Activated B cell treated with CpG ODN at 0.5 μM for 24 hours (primary cell): Measurements from ENCODE around the gene GSN. TPM values are rescaled to one million over a fixed set of nuclear protein-coding genes. Genes with fewer than 3 reads are reported as not detected.

Experiments
- ATAC-seq: fragments of 200-7000 bp; cut with Tn5 transposase; one replicate; pipeline ENCODE4 v1.10.0; 2021; ENCODE audit warnings: low read depth, mild to moderate bottlenecking, moderate library complexity
- CTCF ChIA-PET: fragments of 350-600 bp; sonication (Branson Sonifier 250); formaldehyde crosslinking; loops from one replicate; lab custom pipeline; 2021; ENCODE audit warnings: antibody characterized with exemption; lab: Charles Lee
- POLR2A ChIA-PET: fragments of 350-600 bp; sonication (Branson Sonifier 250); formaldehyde crosslinking; loops from one replicate; lab custom pipeline; 2021; ENCODE audit warnings: antibody characterized with exemption; lab: Charles Lee
- DNase-seq: peaks from one replicate; pipeline ENCODE4 v3.0.0; 2022
- H3K27ac Mint-ChIP-seq: one replicate; pipeline ENCODE4 v1.8.0; 2020; ENCODE audit warnings: mixed read lengths
- H3K27me3 Mint-ChIP-seq: one replicate; pipeline ENCODE4 v1.8.0; 2021; ENCODE audit warnings: mixed read lengths
- H3K36me3 Mint-ChIP-seq: one replicate; pipeline ENCODE4 v1.8.0; 2021; ENCODE audit warnings: low read depth, mixed read lengths
- H3K4me1 Mint-ChIP-seq: one replicate; pipeline ENCODE4 v1.8.0; 2021; ENCODE audit warnings: mixed read lengths
- H3K4me3 Mint-ChIP-seq: one replicate; pipeline ENCODE4 v1.8.0; 2020; ENCODE audit warnings: mild to moderate bottlenecking, mixed read lengths
- H3K9me3 Mint-ChIP-seq: one replicate; pipeline ENCODE4 v1.8.0; 2020; ENCODE audit warnings: mixed read lengths
- CTCF ChIP-seq: fragments of 200-600 bp; IDR thresholded peaks from one replicate; pipeline ENCODE4 v1.8.0; 2022; ENCODE audit warnings: antibody characterized with exemption, mild to moderate bottlenecking
- intact Hi-C: fragments of 100-400 bp; cut with micrococcal nuclease; formaldehyde crosslinking; loops from one replicate; pipeline ENCODE4 v1.15.1; 2024
- total RNA-seq: library from RNA; stranded (reverse); gene quantifications from 2 replicates; pipeline ENCODE4 v1.2.3, GENCODE V29; 2022

Gene GSN
- total RNA-seq, 1 donor from 2014 or later: 26.5 TPM

DNA sequence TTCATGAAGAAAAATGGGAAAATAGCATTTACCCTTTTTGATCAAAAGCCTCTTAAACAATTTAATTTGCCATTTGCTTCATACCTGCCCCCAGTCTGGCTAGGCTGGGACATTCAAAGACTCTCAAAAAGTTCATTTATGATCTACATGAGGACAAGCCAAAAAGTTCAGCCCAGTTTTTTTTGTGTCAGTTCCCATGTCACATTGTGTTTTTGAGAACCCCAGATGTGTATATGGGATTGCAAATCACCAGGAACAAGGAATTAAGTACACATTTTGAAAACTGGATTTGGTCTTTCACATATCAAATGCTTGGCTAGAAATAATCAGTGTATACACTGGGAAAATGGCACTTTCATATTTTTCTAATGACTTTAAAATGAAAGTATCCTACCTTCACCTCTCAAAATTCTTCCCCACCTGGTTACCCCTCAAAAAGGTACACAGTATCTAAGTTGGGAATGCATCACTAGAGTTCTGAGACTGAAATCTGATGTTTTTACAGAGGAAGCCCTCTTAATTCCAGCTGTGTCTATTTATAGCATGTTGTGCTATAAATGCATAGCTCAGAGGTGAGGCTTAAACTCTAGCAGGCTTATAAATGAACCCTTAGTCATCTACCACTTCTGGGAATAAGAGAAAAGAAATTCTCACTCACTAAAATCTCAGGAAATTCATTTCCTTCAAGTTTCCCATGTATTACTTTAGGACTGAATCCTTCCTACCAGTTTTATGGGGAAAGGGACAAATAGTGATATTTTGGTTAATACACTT, 92.8 kb downstream of the GSN start:
- no peaks in the 10 kb centered on the region for H3K9me3 Mint-ChIP-seq
- CTCF ChIA-PET: no interaction called here
- no peaks in the 10 kb centered on the region for H3K36me3 Mint-ChIP-seq
- peaks cover 17% of the 10 kb centered on the region for H3K4me1 Mint-ChIP-seq
- no peak for TF ChIP-seq CTCF
- H3K27ac Mint-ChIP-seq: no peak overlapping the region
- intact Hi-C loops: no loop called here
- H3K4me3 Mint-ChIP-seq: no peak overlapping the region
- POLR2A ChIA-PET: interaction anchor here (0.7 kb wide), 1 partner anchor 180 kb away, joined by 8 read pairs; no protein-coding TSS in a partner anchor
- H3K27me3 Mint-ChIP-seq: no peaks in the 10 kb centered on the region
- DNase-seq: no peak
- ATAC-seq: no peak

- no peak for TF ChIP-seq CTCF
- Mint-ChIP-seq H3K36me3 (no peaks in the 10 kb centered on the region), H3K9me3 (no peaks in the 10 kb centered on the region), H3K27me3 (no peaks in the 10 kb centered on the region), H3K4me1 (peaks cover 19% of the 10 kb centered on the region), H3K27ac (no peak overlapping the region), H3K4me3 (no peak overlapping the region)
- ATAC-seq (no peak), DNase-seq (no peak)
- POLR2A ChIA-PET: no interaction called here
- CTCF ChIA-PET: no interaction called here
- intact Hi-C loops: no loop called here
Observed at GRCh38 chr9:121362813-121363621, 95.1 kb downstream of the GSN start.

- ChIA-PET CTCF (interaction anchor here (1.2 kb wide), 1 partner anchor 43 kb away, joined by 5 read pairs; no protein-coding TSS in a partner anchor), POLR2A (no interaction called here)
- DNase-seq (no peak), ATAC-seq (no peak)
- no peak for TF ChIP-seq CTCF
- Mint-ChIP-seq H3K27me3 (no peaks in the 10 kb centered on the region), H3K36me3 (no peaks in the 10 kb centered on the region), H3K4me1 (peaks cover 17% of the 10 kb centered on the region), H3K9me3 (no peaks in the 10 kb centered on the region), H3K4me3 (no peak overlapping the region), H3K27ac (no peak overlapping the region)
- intact Hi-C loops: no loop called here
Observed at GRCh38 chr9:121363622-121363961, 95.6 kb downstream of the GSN start.

DNA sequence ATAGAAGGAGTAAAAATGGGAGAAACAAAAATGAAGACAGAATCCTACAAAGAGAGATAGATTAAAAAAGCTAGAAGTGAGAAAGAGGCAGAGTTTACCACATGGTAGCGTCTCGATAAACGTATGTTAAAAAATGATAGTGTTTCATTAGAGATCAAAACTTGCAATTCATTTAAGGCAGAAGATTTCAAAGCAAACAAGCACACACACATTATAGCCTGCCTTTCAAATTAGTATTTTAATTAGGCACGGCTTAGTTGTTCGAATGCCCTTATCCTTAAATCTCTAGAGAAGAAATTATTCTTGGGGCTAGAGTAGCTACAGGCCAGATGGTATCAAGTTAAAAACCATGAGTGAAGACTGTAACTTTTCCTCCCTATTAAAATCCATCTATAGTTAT, 96.1 kb downstream of the GSN start:
- TF ChIP-seq CTCF: no peak
- Mint-ChIP-seq H3K4me3 (no peak overlapping the region), H3K4me1 (peaks cover 17% of the 10 kb centered on the region), H3K9me3 (no peaks in the 10 kb centered on the region), H3K36me3 (no peaks in the 10 kb centered on the region), H3K27me3 (no peaks in the 10 kb centered on the region), H3K27ac (no peak overlapping the region)
- CTCF ChIA-PET: interaction anchor here (1.2 kb wide), 1 partner anchor 44 kb away, joined by 5 read pairs; no protein-coding TSS in a partner anchor
- POLR2A ChIA-PET: no interaction called here
- intact Hi-C loops: no loop called here
- ATAC-seq: no peak
- DNase-seq: no peak

DNA sequence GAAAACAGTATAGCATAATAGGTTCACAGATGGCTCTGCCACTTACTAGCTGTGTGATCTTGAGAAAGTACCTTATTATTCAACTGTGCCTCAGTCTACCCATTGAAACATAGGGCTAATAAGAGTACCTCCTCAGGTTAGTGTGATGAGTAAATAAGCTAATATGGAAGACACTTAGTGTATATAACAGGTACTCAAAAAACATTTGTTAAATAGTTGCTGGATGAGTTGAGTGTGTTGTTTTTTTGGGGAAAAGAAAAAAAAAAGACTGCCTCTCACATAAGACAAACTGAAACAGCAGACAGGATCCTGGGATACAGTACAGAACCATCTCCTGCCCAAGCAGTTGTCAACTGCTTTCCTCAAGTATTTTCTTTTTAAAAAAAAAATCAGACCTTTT, 96.9 kb downstream of the GSN start:
- ChIA-PET POLR2A (no interaction called here), CTCF (interaction anchor here (1.2 kb wide), 1 partner anchor 45 kb away, joined by 5 read pairs; no protein-coding TSS in a partner anchor)
- peaks cover 16% of the 10 kb centered on the region for H3K4me1 Mint-ChIP-seq
- TF ChIP-seq CTCF: no peak
- ATAC-seq (no peak), DNase-seq (no peak)
- H3K27me3 Mint-ChIP-seq: no peaks in the 10 kb centered on the region
- H3K4me3 Mint-ChIP-seq: no peak overlapping the region
- H3K9me3 Mint-ChIP-seq: no peaks in the 10 kb centered on the region
- intact Hi-C loops: loop anchor here (5.0 kb wide), 1 partner anchor 98 kb away; the partner anchor contains the start of gene GSN
- H3K36me3 Mint-ChIP-seq: no peaks in the 10 kb centered on the region
- H3K27ac Mint-ChIP-seq: no peak overlapping the region
